Mucosa of gallbladder (tissue), 1 donor: Measurements from ENCODE around the gene CEACAM20. TPM values are rescaled to one million over a fixed set of nuclear protein-coding genes. Genes with fewer than 3 reads are reported as not detected.
"Not testable (repeated sequence)": the region's sequence is repeated elsewhere in the genome, so short reads cannot be mapped to it uniquely, and the experiment has no call there.

ENCODE experiments used
- DNase-seq: peaks from one replicate; pipeline ENCODE4 v3.0.0-alpha.2; 2020; ENCODE audit warnings: low spot score
- total RNA-seq: library from RNA; stranded (reverse); gene quantifications from one replicate; pipeline ENCODE4 v1.2.1, GENCODE V29; 2021
- donor health status: DM: no; HTN: no; CAD: no.

The CEACAM20 gene
- total RNA-seq, 1 donor from 2014 or later, result 0.12 TPM

DNA sequence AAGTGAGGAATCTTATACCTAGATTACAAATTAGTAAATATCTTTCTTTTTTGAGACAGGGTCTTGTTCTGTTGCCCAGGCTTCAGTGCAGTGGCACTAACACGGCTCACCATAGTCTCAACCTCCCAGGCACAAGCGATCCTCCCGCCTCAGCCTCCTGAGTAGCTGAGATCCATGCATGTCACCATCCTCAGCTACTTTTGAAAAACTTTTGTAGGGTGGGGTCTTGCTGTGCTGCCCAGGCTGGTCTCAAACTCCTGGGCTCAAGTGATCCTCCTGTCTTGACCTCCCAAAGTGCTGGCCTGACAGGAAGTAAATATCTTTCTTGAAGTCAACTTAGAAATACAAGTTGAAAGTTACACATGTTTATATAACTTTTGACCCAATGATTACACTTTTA, 20.0 kb upstream of the CEACAM20 start:
- DNase-seq, result no peak

DNA sequence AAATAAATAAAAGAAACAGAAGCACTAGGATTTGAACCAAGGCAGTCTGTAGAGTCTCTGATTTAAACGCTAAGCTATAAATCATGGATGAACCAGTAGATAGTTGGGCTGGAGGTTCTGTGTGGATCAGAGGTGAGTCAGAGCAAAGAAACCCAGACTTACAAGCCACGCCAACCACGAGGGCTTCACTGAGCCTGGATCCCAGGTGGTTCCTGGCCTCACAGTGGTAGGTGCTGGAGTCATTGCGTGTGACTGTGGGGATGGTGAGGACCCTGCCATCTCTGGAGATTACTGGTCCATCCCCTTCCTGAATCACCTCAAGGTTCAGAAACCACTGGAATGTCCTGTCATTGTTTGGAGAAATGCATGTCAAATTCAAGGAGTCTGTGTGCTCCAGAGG, 19.3 kb upstream of the CEACAM20 start:
- no peak for DNase-seq

DNA sequence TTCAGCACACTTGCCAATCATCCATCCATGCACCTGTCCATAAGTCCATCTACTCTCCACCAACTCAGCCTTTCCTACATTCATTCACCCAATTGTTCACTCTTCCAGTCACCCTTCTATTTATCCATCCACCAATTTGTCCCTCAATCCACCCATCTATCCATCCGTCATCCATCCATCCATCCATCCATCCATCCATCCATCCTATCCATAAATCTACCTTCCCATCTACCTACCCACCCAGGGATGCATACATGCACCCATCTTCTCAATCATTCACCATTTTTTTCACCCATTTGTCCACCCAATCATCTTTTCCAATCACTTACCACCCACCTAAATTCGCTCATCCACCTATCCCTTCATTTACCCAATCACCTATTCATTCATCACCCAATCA, 14.6 kb upstream of the CEACAM20 start:
- DNase-seq, result no peak

DNA sequence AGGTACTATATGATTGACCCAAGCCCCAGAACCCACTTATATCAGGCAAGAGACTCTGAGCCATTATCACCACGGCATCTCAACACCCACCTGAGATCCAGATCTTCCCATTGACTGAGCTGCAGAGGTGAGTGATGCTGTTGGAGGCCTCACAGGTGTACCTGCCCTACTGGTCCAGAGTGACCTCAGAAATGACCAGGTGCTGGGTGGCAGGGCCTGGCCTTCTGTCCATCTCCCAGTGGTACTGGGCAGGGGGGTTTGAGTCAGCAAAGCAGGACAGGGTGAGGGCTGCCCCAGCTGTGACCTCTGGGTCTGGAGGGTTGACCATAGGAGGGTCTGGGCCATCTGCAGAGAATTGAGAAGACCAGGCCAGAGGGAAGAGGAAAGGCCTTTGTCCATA, 13.2 kb upstream of the CEACAM20 start:
- no peak for DNase-seq

DNA sequence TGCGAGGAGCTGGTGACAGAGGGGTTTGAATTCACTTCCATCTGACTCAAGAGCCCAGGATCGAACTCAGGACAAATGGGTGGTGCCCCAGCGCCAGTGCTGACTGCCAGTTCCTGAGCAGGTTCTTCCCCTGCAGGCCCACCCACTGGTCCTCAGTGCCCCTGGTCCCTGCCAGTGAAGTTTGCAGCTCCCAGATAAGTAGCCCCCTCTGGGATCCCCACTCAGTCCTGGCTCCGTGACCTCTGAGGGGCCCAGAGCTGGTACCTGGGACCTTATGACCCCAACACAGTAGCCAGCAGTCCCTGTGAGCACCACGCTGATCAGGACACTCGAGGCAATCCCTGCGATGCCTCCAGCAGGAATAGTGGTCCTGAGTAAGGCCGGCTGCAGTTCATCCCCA, 11.3 kb upstream of the CEACAM20 start:
- DNase-seq, result no peak

DNA sequence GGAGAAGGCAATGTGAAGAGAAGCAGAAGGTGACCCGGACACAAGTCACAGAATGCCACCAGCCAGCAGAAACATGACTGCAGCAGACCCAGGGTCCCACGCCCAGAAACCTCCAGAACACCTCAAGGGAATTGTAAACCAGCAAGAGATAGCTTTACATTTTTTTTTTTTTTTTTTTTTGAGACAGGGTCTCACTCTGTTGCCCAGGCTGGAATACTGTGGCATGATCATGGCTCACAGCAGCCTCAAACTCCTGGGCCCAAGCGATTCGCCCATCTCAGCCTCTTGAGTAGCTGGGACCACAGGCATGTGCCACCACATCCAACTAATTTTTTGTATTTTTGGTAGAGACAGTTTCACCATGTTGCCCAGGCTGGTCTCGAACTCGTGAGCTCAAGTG, 10.5 kb upstream of the CEACAM20 start:
- no peak for DNase-seq

DNA sequence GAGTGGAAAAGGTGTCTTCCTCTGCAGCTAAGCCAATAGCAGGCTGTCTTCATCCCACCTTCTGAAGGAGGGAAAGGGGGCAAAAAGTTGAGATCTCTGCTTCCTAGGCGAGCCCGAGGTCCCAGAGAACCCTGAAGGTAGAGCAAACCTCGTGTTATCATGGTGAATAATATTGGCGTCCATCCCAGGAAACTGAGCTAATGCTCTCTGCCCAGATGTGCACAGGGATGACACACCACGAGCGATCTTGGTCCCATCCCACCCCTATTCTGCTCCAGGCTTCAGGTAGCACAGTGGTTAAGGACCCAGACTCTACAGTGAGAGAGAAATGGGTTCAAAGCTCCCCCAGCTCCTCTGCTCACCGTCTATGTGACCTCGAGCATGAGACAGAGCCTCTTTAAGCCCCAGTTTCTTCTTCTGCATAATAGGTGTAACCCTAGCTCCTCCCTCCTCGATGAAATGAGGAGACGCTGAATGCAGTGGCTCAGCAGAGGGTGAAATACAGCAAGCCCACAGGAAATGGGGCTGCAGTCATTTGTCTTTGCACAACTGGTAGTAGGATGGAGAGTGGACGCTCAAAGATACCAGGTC, 9.9 kb upstream of the CEACAM20 start:
- no peak for DNase-seq

DNA sequence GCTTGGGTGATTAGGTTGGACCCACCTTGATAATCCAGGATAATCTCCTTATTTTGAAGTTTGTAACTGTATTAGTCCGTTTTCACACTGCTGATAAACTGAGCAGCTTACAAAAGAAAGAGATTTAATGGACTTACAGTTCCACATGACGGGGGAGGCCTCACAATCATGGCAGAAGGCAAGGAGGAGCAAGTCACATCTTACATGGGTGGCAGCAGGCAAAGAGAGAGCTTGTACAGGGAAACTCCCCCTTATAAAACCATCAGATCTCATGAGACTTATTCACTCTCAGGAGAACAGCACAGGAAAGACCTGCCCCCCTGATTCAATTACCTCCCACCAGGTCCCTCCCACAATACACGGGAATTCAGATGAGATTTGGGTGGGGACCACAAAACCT, 5.9 kb upstream of the CEACAM20 start:
- DNase-seq, result not testable (repeated sequence)

DNA sequence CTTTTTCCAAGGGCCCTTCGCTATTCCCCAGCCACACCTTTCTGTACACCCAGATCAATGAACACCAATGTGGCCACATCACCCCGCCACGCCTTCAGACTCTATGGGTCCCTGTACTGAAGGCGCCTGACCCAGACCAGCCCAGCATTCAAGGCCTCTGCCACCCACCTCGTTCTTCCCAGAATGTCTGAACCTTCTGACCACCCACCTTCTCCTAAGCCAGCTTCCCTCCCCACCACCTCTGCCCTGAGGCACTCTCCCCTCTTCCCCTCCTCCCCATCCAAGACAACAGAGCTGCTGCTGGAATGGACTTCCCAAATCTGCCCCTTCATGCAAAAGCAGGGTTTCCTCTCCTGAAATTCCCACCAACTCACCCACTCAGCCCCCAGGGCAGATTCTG, 3.3 kb upstream of the CEACAM20 start:
- DNase-seq, result no peak

DNA sequence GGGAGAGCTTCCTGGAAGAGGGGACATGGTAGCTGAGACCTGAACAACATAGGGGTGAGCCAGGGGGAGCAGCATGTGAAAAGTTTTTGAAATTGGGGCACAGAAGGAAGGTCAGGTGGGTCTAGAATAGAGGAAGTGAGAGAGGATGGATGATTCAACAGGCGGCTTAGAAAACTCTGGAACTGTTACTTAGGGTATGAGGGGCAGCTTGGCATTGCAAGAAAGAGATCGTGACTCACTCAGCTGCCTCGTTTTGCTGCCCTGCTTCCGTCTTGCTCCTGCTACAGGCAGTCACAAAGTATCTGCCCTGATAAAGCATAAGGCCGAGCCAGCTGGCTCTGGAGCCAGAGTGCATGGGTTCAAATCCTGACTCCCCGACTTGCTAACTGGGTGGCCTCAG, 1.3 kb upstream of the CEACAM20 start:
- no peak for DNase-seq

DNA sequence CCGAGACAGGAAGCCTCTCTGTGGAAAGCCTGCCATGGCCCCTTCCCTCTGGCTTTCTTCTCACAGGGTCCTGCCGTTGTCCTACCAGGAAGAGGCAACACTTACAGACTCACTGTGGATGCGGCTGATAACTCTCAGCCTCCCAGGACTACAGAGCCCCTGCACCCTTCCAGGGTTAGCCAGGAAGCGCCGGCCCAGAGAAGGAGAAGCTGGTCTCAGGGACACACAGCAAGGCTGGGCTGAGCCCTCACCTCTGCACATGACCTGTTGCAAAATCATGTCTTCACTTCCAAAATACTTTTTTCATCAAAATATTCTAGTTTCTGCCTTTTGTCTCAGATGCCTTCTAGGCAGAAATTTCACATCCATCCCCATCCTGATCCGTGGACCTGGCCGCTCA, 1.9 kb downstream of the CEACAM20 start:
- no peak for DNase-seq

DNA sequence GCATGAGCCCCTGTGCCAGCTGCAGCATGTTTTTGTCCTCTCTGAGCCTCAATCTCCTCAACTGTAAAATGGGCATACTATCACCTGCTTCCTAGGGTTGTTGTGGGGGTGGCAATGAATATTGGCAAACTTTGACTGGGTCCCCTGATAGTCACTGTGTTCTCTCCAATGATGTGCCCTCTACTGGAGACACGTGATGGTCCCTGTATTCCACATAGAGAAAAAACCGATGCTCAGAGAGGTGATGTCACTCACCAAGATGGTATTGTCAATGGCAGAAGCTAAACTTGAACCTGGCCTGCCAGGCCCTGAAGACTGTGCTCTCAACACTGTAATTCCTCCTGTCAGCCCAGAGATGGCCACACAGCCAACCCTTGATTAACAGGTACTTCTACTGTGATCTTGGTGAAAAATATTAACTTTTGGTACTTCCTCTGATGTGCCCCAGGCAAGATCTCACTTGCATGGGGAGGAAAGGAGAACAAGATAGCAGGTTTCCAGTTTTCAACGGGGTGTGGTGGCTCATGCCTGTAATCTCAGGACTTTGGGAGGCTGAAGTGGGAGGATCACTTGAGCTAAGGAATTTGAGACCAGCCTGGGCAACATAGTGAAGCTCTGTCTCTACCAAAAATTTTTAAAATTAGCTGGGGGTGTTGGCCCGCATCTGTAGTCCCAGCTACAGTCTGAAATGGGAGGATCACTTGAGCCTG, 3.6 kb downstream of the CEACAM20 start:
- DNase-seq, result no peak

DNA sequence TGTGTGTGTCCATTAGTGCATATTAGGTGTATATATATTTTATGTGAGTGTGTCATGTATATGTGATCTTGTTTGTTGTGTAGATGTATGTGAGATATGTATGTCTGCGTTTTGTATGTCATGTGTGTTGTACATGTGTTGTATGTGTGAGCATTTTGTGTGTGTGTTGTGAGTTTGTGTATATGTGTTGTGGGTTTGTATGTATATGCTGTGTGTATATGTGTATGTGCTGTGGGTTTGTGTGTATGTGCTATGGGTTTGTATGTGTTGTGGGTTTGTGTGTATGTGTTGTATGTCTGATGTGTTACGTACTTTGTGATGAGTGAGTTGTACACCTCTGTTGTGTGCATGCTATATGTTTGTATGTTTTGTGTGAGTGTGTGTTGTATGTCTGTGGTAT, 8.1 kb downstream of the CEACAM20 start:
- DNase-seq, result no peak

DNA sequence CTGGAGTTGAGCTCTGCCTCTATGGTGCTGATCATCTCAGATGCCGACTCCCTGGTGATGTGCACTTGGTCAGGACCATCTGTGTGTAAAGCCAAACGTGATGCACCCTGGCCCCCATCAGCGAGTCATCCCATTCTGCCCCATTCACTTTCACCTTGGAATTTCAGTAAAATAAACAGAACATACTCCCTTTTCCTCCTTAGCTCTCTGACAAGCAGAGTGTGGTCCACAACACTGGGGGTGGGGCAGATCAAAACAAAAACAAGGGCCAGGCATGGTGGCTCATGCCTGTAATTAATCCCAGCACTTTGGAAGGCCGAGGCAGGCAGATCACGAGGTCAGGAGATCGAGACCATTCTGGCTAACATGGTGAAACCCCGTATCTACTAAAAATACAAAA, 12.3 kb downstream of the CEACAM20 start:
- no peak for DNase-seq

DNA sequence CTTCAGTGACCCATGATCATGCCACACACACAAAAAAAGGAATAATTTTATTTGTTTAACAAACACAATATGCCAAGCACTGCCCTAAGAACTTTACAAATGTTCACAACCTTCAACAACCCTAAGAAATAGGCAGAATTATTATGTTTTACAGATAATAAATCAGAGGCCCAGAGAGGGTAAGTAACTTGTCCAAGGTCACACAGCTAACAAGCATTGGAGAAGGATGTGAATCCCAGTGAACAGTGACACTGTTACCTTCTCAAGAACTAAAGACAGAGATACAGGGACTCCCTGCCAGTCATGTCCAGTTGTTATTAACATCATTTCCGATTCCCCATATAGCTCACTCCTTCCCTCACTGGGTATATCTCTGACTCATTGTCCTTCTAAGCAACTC, 13.6 kb downstream of the CEACAM20 start:
- no peak for DNase-seq

DNA sequence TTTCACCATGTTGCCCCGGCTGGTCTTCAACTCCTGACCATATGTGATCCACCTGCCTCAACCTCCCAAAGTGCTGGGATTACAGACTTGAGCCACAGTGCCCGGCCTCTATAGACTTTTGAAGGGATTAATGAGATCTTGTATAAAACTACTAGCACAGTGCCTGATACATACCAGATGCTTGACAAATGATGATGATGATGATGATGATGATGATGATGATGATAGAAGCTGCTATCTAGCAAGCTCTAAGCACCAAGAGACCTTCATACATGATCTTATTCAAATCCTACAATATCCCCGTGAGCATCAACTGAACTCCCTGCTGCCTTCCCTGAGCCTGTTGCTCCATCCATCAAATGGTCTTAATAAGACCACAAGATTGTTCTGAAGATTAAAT, 14.4 kb downstream of the CEACAM20 start:
- DNase-seq, result no peak

DNA sequence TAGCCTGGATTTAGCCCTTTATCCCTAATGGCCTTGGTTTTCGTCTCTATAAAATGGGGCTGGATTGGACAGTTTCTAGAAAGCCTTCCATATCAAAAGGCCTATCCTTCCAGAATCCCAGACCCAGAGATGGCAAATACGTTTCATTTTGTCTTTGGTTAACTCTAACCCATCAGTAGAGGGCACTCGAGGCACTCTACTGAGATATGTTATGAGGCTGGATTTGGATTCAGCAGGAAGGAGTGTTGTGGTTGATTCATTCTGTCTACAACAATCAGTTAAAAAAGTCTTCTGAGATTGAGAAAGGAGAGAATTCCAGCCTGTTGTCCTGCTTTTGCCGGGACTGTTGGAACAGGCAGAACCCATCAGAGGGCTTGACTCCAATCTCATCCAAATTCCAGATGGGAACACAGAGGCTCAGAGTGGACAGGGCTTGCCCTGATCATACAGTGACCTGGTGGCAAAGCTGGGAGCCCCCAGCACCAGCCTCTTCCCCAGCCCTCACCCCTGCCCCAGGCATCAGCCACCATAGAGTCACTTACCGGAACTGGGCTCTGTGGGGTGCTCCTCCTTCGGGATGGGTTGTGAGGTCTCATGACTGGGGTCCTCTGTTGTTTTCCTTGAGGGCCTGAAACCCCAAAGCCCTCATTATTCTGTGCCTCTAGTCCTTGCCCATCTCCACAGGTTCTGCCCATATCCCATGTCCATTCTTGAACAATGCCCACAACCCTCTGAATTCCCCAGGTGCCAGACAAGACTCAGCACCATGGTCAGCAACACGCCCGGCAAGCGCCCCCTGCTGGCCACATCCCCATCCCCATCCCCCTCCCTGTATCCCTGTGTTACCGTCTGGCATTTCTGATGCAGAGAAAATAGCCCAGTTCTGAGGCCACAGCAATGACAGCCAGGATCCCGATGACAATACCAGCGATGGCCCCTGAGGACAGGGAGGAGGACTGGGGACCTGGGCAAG, 16.9 kb downstream of the CEACAM20 start:
- no peak for DNase-seq

DNA sequence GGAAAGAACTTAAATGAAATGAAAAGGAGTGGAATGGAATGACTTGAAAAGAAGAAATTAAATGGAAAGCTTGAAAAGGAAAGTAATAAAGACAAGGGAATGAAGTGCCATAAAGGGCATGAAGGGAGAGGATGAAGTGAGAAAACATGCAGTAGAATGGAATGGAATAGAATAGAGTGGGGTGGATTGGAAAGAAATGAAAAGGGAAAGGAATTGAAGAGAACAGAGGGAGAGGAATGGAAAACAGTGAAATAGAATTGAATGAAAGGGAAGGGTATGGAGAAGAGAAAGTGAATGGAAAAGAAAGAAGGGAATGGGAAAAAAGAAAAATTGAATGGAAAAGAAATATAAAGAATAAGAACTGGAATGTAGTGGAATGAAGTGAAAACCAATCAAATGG, 20.0 kb downstream of the CEACAM20 start:
- DNase-seq, result no peak

DNA sequence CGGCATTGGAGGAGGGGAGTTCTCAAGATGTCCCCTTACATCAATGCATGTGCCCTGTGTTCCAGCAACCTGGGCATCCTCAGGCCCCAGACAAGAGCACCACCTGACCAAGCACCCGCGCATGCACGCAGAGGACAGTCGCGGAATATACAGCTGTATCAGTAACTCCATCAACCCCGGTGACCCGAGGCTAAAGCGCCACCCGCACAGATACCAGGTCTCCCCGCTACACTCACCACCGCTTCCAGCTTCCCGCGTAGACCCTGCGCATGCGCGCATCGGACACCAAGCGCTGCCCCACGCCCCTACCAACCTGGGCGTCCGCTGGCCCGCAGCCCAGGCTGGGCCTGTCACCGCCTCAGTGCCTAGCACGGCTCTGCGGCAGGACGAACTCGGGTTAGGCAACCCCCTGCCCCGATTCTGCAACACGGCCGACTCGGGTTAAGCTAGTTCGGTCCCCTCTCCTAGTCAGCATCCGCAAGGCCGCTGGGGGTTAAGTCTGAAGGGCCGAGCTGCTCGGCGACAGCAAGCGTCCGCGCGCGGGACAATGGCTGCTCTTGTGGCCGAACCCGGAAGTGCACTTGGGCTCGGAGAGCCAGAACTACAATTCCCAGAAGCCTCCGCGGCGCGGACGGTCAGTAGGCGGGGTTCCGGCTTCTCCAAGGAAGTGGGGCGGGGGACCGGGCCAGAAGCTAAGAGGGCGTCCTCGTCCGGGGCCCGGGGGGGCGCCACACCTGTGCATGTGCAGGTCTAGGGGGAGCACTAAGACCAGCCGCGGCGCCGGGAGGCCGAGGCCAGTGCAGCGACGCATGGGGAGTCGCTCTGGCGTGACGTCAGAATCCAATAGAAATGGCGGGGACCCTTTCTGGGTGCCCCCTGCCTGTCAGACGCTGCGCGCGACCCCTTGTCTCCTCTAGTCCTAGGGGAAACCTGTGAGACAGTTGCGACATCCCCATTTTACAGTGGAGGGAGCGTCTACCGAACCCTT, 29.2 kb downstream of the CEACAM20 start, which contains the start of gene ZNF180:
Gene ZNF180 (minus strand): TSS at position 561 of the 988 bp plus-strand sequence. CDS start 3,188 bp downstream, outside the sequence.
- DNase-seq, result peak; percentile 95

DNA sequence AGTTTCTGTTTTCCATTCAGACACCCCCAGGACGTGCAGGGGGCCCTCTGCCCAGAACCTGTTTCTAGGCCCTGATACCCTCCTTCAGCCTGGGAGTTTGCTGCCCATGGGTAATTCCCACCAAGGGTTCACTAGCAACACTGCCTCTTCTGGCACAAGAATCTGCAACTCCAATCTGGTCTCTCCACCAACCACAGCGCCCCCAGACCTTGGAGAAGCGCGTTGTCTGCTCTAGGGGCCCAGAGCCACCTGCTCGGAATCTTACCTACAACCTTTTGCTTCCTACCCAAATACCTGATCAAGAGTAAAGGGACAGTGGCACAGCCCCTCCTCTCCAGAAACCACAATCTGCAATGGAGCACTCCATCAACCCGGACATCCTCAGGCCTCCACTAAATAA, 29.9 kb downstream of the CEACAM20 start:
- DNase-seq, result no peak

DNA sequence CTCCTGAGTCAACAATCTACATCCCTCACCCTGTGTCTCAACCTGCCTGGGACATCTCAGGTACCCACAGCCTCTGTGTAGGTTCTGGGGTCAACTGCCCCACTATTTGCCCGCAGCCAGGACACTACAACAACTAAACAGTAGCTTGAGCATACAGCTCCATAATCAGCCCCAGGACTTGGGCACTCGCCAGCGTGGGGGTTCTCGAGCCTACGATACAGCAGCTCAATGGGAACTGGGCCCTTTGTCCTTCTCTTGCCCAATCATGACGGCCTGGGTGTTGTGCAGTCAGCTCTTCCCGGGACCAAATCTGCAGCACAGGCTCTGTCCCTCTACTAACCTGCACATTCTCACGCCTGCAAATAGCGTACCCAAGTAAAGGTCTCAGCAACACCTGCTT, 30.5 kb downstream of the CEACAM20 start:
- no peak for DNase-seq
